Middle frontal gyrus (tissue), 1 donor: ENCODE results near the gene LASP1NB.
A peak's percentile ranks its signal among the peaks of the same experiment; 100 is the strongest.
"Not testable (repeated sequence)": the region's sequence is repeated elsewhere in the genome, so short reads cannot be mapped to it uniquely, and the experiment has no call there.

Source experiments
- DNase-seq: peaks from one replicate; pipeline ENCODE4 v3.0.0-alpha.2; 2015; ENCODE audit warnings: low spot score; ENCODE audit errors: extremely low spot score

LASP1NB gene

GRCh38 chr17:38959508-38959907 lies 34.1 kb downstream of the LASP1NB start:
- DNase-seq = no peak

DNA sequence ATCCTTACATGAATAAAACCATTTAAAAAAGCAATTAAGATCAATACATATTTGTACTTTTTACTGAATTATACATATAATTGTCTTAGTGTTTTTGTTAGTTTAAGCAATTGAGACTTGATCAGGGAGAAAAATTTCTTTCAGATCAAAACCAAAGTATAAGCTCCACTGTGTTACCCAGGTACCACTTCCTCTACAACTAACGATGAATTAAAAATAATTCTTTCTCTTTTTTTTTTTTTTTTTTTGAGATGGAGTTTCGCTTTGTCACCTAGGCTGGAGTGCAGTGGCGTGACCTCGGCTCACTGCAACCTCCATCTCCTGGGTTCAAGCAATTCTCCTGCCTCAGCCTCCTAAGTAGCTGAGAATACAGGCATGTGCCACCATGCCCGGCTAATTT lies 35.0 kb downstream of the LASP1NB start:
- DNase-seq = no peak

GRCh38 chr17:38961413-38961812 lies 36.0 kb downstream of the LASP1NB start:
- no peak for DNase-seq

GRCh38 chr17:38967290-38967738 lies 41.9 kb downstream of the LASP1NB start, which contains the start of gene FBXO47:
FBXO47 (minus strand) TSS chr17:38967403; CDS start chr17:38963025, 4,378 bp downstream.
- DNase-seq = peak; percentile 32

DNA sequence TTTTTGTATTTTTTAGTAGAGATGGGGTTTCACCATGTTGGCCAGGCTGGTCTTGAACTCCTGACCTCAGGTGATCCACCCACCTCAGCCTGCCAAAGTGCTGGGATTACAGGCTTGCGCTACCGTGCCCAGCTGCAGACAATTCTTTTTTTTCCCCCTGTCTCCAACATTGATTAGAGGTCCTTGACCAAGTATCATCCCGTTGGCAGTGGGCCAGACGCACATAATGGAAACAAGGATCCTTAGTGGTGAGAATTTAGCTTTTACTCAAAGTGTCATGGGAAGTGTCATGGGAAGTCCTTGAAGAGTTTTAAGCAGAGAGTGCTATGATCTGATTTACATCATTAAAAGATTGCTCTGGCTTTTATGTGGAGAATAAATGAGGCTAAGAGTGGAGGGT lies 43.9 kb downstream of the LASP1NB start:
- DNase-seq = no peak

- DNase-seq = no peak
These were observed 44.7 kb downstream of the LASP1NB start for GRCh38 chr17:38970128-38970527.

GRCh38 chr17:38970804-38971203 lies 45.4 kb downstream of the LASP1NB start:
- DNase-seq = no peak

DNA sequence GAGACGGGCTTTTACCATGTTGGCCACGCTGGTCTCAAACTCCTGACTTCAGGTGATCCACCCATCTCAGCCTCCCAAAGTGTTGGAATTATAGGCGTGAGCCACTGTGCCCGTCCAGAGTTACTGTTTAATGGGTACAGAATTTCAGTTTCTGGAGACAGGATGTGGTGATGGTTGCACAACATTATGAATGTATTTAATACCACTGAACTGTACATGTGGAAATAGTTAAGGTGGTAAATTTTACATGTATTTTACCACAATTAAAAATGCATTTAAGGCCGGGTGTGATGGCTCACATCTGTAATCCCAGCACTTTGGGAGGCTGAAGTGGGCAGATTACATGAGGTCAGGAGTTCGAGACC lies 50.8 kb downstream of the LASP1NB start:
- DNase-seq = not testable (repeated sequence)

DNA sequence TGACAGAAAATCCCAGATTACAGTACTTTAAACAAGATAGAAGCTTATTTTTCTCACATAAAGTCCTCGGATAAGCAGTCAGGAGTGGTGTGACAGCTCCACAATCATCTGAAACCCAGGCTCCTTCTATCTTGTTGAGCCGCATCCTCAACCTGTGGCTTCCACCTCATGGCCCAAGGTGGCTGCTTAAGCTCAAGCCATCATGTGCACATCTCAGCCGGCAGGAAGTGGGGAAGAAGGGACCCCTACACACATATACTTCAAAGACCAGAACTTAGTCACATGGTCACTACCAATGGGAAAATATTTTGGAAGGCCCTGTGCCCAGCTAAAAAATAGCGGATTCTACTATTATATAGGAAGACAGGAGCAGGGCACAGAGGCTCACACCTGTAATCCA lies 52.8 kb downstream of the LASP1NB start:
- DNase-seq = no peak
